Mesenchymal stem cell (in vitro differentiated cells and primary cell): ENCODE measurements around the gene BAZ2B.

Experiments
- DNase-seq: peaks from one replicate; pipeline ENCODE4 v3.0.0-alpha.2; 2013
- H2AFZ ChIP-seq: one replicate; pipeline ENCODE4 v1.6.1; 2013; ENCODE audit warnings: low read depth, mild to moderate bottlenecking, control low read depth, inconsistent platforms, low read length, moderate library complexity
- H2AK5ac ChIP-seq: 2 replicates; pipeline ENCODE4 v1.6.1; 2013; ENCODE audit warnings: low read length, moderate library complexity, mild to moderate bottlenecking, inconsistent platforms; ENCODE audit not compliant: severe bottlenecking
- H2BK120ac ChIP-seq: one replicate; pipeline ENCODE4 v1.6.1; 2013; ENCODE audit warnings: low read depth, mild to moderate bottlenecking, inconsistent platforms, low read length, moderate library complexity
- H2BK12ac ChIP-seq, 2 experiments: one replicate each; pipeline ENCODE4 v1.6.1; 2013; ENCODE audit warnings: inconsistent platforms in 2 of 2, low read length in 2 of 2, mild to moderate bottlenecking in 2 of 2, moderate library complexity in 2 of 2, control low read depth in 1 of 2
- H2BK15ac ChIP-seq: one replicate; pipeline ENCODE4 v1.6.1; 2013; ENCODE audit warnings: mild to moderate bottlenecking, low read depth, inconsistent platforms; ENCODE audit not compliant: poor library complexity, severe bottlenecking
- H2BK5ac ChIP-seq: 2 replicates; pipeline ENCODE4 v1.6.1; 2013; ENCODE audit warnings: low read depth, mild to moderate bottlenecking, low read length, control low read depth, inconsistent platforms; ENCODE audit not compliant: poor library complexity, severe bottlenecking
- H3K14ac ChIP-seq, 2 experiments: one replicate each; pipeline ENCODE4 v1.6.1; 2013; ENCODE audit warnings: inconsistent platforms in 2 of 2, low read length in 2 of 2, control low read depth in 1 of 2, mild to moderate bottlenecking in 1 of 2, moderate library complexity in 1 of 2
- H3K18ac ChIP-seq, 2 experiments: one replicate each; pipeline ENCODE4 v1.6.1; 2013; ENCODE audit warnings: inconsistent platforms in 2 of 2, low read length in 2 of 2, control low read depth in 1 of 2, low read depth in 1 of 2, mild to moderate bottlenecking in 1 of 2
- H3K23ac ChIP-seq, 2 experiments: one replicate each; pipeline ENCODE4 v1.6.1; 2013; ENCODE audit warnings: inconsistent platforms in 2 of 2, low read length in 2 of 2, mild to moderate bottlenecking in 2 of 2, moderate library complexity in 2 of 2, control low read depth in 1 of 2
- H3K27ac ChIP-seq: 2 replicates; pipeline ENCODE4 v1.5.1; 2013; ENCODE audit warnings: mild to moderate bottlenecking, moderate library complexity, low read length, control low read depth, inconsistent platforms; ENCODE audit not compliant: poor library complexity, severe bottlenecking
- H3K27me3 ChIP-seq, 2 experiments: 2 replicates each; pipeline versions ENCODE4 v1.6.1 to v1.7.0; 2013; ENCODE audit warnings: low read length in 2 of 2, mild to moderate bottlenecking in 2 of 2, moderate library complexity in 2 of 2, control low read depth in 1 of 2, inconsistent platforms in 1 of 2; ENCODE audit not compliant: control insufficient read depth in 1 of 2, insufficient read depth in 1 of 2
- H3K36me3 ChIP-seq, 2 experiments: 2 replicates each; pipeline versions ENCODE4 v1.6.1 to v1.7.0; 2013; ENCODE audit warnings: low read length in 2 of 2, control low read depth in 1 of 2, inconsistent platforms in 1 of 2, low read depth in 1 of 2, mild to moderate bottlenecking in 1 of 2; ENCODE audit not compliant: insufficient read depth in 2 of 2, control insufficient read depth in 1 of 2
- H3K4ac ChIP-seq, 2 experiments: one replicate each; pipeline ENCODE4 v1.6.1; 2013; ENCODE audit warnings: inconsistent platforms in 2 of 2, low read length in 2 of 2, mild to moderate bottlenecking in 2 of 2, moderate library complexity in 2 of 2, control low read depth in 1 of 2, low read depth in 1 of 2
- H3K4me1 ChIP-seq: 2 replicates; pipeline ENCODE4 v1.6.1; 2013; ENCODE audit warnings: low read depth, low read length, control low read depth; ENCODE audit not compliant: control insufficient read depth, insufficient read depth
- H3K4me2 ChIP-seq: 2 replicates; pipeline ENCODE4 v1.6.1; 2013; ENCODE audit warnings: low read length, mild to moderate bottlenecking, inconsistent platforms; ENCODE audit not compliant: poor library complexity, severe bottlenecking
- H3K4me3 ChIP-seq, 2 experiments: 2 replicates each; pipeline versions ENCODE4 v1.5.1 to v1.7.0; 2013; ENCODE audit warnings: low read length in 2 of 2, mild to moderate bottlenecking in 2 of 2, control low read depth in 1 of 2, low read depth in 1 of 2; ENCODE audit not compliant: insufficient read depth in 1 of 2
- H3K79me1 ChIP-seq: replicated peaks from 2 replicates; pipeline ENCODE4 v1.6.1; 2013; ENCODE audit warnings: mild to moderate bottlenecking, control low read depth, low read length, inconsistent platforms; ENCODE audit not compliant: poor library complexity, severe bottlenecking
- H3K9ac ChIP-seq: 2 replicates; pipeline ENCODE4 v1.7.0; 2013; ENCODE audit warnings: mild to moderate bottlenecking, low read length, moderate library complexity
- H3K9me3 ChIP-seq: 2 replicates; pipeline ENCODE4 v1.7.0; 2013; ENCODE audit warnings: mild to moderate bottlenecking, low read length; ENCODE audit not compliant: control insufficient read depth
- H4K8ac ChIP-seq: one replicate; pipeline ENCODE4 v1.6.1; 2013; ENCODE audit warnings: inconsistent platforms, mild to moderate bottlenecking, low read length, moderate library complexity
- H4K91ac ChIP-seq: one replicate; pipeline ENCODE4 v1.6.1; 2013; ENCODE audit warnings: mild to moderate bottlenecking, low read length, inconsistent platforms
- WGBS: methylation state at CpG from one replicate; pipeline ENCODE4 v1.1.7; 2013; ENCODE audit warnings: mixed read lengths; 5-methylcytosine and 5-hydroxymethylcytosine counted together

Gene BAZ2B

DNA sequence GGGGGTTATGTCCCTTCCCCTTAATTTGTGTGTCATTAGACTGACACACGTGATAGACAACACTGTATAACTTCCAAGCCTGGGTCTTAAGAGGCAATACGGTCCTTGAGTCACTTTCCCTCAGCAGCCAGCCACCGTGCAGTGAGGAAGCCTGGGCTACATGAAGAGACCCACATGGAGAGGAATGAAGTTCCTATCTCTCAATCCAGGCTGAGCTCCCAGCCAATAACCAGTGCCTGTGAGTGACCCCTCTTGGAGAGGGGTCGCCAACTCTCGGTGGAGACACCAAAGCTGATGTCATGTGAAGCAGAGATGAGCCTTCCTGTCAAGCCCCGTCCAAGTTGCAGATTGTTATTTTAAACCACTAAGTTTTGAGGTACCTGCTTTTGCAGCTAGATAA is 324.2 kb downstream of the BAZ2B start:
- Histone ChIP-seq H3K79me1 (no peaks in the 10 kb centered on the region), H3K4me2 (no peak overlapping the region), H2BK120ac (no peak overlapping the region), H4K91ac (no peak overlapping the region), H3K4me1 (no peaks in the 10 kb centered on the region), H3K36me3 (no peaks in the 10 kb centered on the region), H3K27ac (no peak overlapping the region), H3K4me3 (no peak overlapping the region), H4K8ac (no peak overlapping the region), H3K23ac (no peak overlapping the region), H3K9ac (no peak overlapping the region), H3K4ac (no peak overlapping the region), H2AK5ac (no peak overlapping the region), H3K27me3 (no peaks in the 10 kb centered on the region), H2BK12ac (no peak overlapping the region), H3K18ac (peak overlapping the region in 1 of 2 experiments; percentile 75), H2BK15ac (no peak overlapping the region), H3K14ac (peak overlapping the region in 1 of 2 experiments; percentile 4), H2AFZ (no peak overlapping the region), H2BK5ac (no peak overlapping the region), H3K9me3 (no peaks in the 10 kb centered on the region)
- no peak for DNase-seq
- 43% methylated on average over 5 of the region's 6 CpGs for WGBS

DNA sequence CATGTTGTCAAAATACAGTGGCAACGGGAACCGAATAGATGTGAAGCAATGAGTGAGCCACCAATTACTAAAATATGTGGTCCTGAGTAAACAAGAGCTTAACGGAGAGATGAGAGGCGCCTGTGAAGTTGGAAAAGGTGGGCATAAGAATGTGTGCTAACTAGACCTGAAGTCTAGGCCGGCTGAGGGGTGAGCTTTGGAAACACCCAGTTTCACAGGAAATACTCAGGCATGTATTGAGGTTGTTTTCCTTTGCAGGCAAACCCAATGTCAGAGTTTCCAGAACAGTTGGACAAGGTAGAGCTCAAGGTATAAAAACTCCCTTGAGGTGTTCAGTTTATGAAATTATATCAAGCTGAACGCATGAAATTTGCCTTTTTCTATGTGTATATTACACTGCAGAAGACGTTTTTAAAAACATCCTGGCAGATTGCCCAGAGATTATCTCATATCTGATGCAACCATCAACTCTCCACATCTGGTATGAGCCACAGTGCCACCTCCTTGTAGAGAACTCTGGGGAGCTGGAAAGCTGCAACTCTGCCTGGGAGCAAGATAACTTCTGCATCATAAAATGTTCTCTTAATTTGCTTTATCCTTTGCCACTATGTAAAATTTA is 325.9 kb downstream of the BAZ2B start:
- no peak overlapping the region for H2AFZ ChIP-seq
- H2AK5ac ChIP-seq, result no peak overlapping the region
- no peak overlapping the region for H4K91ac ChIP-seq

DNA sequence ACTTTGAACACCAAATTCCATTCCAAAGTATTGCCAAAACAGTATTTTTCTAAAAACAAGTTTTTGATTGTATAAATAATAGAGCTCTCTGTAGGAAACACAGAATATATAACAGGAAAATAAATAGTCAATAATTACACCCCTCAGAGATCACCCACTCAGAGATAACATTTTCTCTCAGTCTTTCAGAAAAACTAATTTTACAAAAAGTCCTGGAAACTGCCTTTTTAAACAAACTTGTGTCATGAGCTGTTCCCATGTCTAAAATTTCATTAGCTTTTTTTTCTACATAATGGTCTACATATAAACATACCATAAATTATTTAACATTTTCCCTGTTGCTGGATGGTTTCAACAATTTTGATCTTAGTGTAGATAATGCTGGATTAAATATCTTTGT is 328.6 kb downstream of the BAZ2B start:
- Histone ChIP-seq H2BK5ac (no peak overlapping the region), H2AK5ac (no peak overlapping the region), H3K27ac (no peak overlapping the region), H4K91ac (no peak overlapping the region), H4K8ac (no peak overlapping the region), H3K4me3 (no peak overlapping the region), H2AFZ (no peak overlapping the region), H3K4me1 (peaks cover 4% of the 10 kb centered on the region), H3K9me3 (no peaks in the 10 kb centered on the region), H3K27me3 (no peaks in the 10 kb centered on the region), H3K14ac (no peak overlapping the region), H2BK15ac (no peak overlapping the region), H3K36me3 (no peaks in the 10 kb centered on the region), H2BK120ac (no peak overlapping the region), H2BK12ac (no peak overlapping the region), H3K79me1 (peaks cover 14% of the 10 kb centered on the region), H3K4me2 (no peak overlapping the region), H3K23ac (no peak overlapping the region), H3K18ac (no peak overlapping the region), H3K9ac (peak overlapping the region; percentile 95), H3K4ac (no peak overlapping the region)
- DNase-seq, result no peak

More for the DNA sequence above, 325.9 kb downstream of the BAZ2B start:
- no peak overlapping the region for H4K8ac ChIP-seq
- H3K4me3 ChIP-seq, result no peak overlapping the region
- H2BK15ac ChIP-seq, result no peak overlapping the region
- H2BK12ac ChIP-seq, result no peak overlapping the region
- H3K9me3 ChIP-seq, result no peaks in the 10 kb centered on the region
- peak; percentile 81 for DNase-seq
- no peaks in the 10 kb centered on the region for H3K36me3 ChIP-seq
- H3K23ac ChIP-seq, result no peak overlapping the region
- peaks cover 2% of the 10 kb centered on the region for H3K79me1 ChIP-seq
- peak overlapping the region; percentile 35 for H3K9ac ChIP-seq
- WGBS, result 67% methylated on average over 7 of the region's 7 CpGs
- no peak overlapping the region for H3K4me2 ChIP-seq
- H3K14ac ChIP-seq, result no peak overlapping the region
- no peak overlapping the region for H3K18ac ChIP-seq
- no peak overlapping the region for H2BK120ac ChIP-seq
- no peak overlapping the region for H2BK5ac ChIP-seq
- peaks cover 1% of the 10 kb centered on the region for H3K4me1 ChIP-seq
- no peak overlapping the region for H3K27ac ChIP-seq
- H3K27me3 ChIP-seq, result no peaks in the 10 kb centered on the region
- H3K4ac ChIP-seq, result no peak overlapping the region

DNA sequence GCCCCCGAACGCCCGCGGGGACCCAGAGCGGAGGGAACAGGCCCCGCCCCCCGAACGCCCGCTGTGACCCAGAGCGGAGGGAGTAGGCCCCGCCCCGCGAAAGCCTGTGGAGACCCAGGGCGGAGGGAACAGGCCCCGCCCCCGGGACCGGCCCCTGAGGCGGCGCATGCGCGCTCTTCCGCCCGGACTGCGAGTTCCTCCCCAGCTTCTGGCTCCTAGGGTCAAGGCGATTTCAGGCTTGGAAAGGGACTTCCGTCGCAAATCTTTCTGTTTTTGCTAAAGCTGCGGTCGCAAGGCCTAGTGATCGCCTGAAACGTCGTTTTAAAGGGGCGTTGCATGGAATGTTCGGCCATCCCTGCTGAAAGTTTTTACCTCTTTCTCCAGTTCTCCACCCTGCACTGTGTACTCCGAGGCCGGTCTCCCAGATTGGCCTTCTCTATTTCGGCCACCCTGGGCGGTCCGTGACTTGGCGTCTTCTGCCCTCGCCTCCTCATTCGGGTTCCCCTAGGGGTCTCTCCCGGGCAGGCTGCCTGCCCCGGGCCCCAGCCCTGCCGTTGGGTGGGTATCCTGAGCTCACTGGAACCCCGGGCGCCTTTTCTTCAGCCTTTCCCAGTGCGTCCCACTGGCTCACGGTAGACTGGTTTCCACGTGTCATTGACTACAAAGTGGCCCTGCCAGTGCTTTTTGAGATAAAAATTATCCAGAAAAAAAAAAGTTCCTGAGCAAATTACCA is 329.5 kb downstream of the BAZ2B start:
- peak overlapping the region; percentile 81 for H3K27ac ChIP-seq
- 1% methylated on average over 47 of the region's 50 CpGs for WGBS
- peak overlapping the region; percentile 75 for H3K4me2 ChIP-seq

More for the DNA sequence above, 329.5 kb downstream of the BAZ2B start:
- peak; percentile 95 for DNase-seq
- Histone ChIP-seq H4K91ac (peak overlapping the region; percentile 84), H3K4me1 (peaks cover 4% of the 10 kb centered on the region), H3K9ac (peak overlapping the region; percentile 95), H3K36me3 (no peaks in the 10 kb centered on the region), H3K79me1 (peaks cover 15% of the 10 kb centered on the region), H3K4ac (peak overlapping the region; percentile 29 to 91), H3K14ac (no peak overlapping the region), H2AK5ac (no peak overlapping the region), H2AFZ (no peak overlapping the region), H3K4me3 (peak overlapping the region; percentile 90 to 91), H3K23ac (no peak overlapping the region), H2BK5ac (no peak overlapping the region), H4K8ac (peak overlapping the region; percentile 95), H2BK120ac (no peak overlapping the region), H3K18ac (peak overlapping the region; percentile 91 to 96), H2BK15ac (peak overlapping the region; percentile 12), H2BK12ac (no peak overlapping the region), H3K27me3 (no peaks in the 10 kb centered on the region), H3K9me3 (no peaks in the 10 kb centered on the region)
